Stimulated activated CD4-positive, alpha-beta T cell treated with anti-CD3 and anti-CD28 coated beads, Interleukin-15, amount 100 ng/mL, for 1 hour (primary cell): ENCODE data around the gene SSH3.
A peak's percentile ranks its signal among the peaks of the same experiment; 100 is the strongest.
"Not testable (repeated sequence)": the region's sequence is repeated elsewhere in the genome, so short reads cannot be mapped to it uniquely, and the experiment has no call there.

ENCODE experiments used
- DNase-seq, 2 donors: peaks; one replicate each; pipeline ENCODE4 v3.0.0-alpha.2; 2020; ENCODE audit warnings: low read depth in 1 of 2, low spot score in 1 of 2

Gene SSH3

DNA sequence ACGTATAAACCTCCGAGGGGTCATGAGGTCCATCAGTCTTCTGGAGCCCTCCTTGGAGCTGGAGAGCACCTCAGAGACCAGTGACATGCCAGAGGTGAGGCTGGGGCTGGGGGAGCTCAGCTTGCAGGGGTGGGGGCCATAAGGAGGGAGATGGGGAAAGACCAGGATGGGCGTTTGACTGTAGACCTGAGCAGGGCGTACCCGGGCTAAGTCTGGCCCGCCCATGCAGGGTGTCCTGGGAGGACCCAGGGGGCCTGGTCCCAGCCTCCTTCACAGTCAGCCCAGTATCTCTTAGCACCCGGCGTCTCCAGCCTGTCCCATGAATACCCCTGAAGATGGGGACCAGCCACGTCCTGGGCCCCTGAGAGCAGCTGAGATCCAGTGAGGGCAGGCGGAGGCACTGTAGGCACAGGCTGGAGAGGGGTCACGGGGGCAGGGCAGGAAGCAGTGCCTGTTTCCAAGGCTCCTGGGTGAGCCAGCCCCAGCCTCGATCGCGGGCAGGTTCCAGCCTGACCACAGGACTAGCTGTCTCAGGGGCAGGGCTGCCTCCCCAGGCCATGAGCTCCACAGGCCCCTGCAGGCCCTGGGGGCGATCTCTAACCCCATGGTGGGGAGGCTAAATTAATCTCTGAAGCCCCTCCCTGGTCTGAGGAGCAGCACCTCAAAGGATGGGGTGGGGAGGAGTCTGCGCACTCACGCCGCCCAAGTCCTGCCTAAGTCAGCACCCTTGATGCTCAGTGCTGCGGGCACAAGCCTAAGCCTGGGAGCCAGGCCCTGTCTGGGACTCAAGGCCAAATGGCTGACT, 7.1 kb downstream of the SSH3 start:
- no peak for DNase-seq

- DNase-seq: no peak
Measured at GRCh38 chr11:67311051-67311555, 7.8 kb downstream of the SSH3 start.

GRCh38 chr11:67311556-67312082, 8.3 kb downstream of the SSH3 start:
- DNase-seq: no peak

- peak in 1 of 2 donors; percentile 32 for DNase-seq
Measured at GRCh38 chr11:67312187-67313021, 9.1 kb downstream of the SSH3 start.

GRCh38 chr11:67313125-67313890, 10.0 kb downstream of the SSH3 start:
- no peak for DNase-seq

DNA sequence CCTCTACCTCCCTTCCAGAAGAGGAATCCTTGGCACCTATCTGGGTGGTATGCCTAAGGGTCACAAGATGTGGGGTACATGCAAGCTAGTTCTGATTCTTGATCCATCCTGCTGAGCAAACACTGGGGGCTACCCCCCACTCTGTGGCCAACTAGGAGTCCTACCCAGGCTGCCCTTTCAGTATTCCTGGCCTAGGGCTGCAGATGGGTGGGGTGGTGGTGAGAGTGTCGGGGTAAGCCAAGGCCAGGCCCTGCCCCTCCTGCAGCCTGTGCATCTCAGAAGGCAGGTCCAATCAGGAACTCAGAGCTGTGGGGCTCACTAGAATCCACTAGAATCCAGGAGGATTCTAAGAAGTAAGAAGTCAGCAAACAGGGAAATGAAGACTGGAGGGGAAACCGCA, 10.9 kb downstream of the SSH3 start:
- no peak for DNase-seq

DNA sequence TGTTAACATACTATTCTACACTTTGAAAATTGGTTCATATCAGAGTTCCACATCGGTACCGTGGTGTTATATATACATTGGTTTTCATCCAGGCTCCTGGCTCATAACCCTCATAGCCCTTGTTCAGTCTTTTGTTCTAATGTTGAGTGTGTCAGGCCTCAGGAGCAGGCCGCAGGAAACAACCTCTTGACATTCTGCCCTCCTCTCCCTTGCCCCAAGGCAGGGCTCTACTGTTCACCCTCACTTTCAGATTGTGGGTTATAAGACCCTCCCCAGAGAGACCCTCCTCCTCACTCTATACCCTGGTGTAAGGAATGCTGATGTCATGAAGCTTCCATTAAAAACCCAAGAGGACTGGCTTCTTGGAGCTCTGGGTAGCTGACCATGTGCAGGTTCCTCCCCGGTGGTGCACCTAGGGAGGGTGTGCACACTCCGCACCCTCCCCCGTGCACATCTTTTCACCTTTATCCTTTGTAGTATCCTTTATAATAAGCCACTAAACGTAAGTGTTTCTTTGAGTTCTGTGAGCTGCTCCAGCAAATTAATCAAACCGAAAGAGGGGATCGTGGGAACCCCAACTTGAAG, 12.1 kb downstream of the SSH3 start:
- DNase-seq: no peak

GRCh38 chr11:67316882-67317204, 13.5 kb downstream of the SSH3 start:
- DNase-seq: no peak

GRCh38 chr11:67317205-67317887, 14.0 kb downstream of the SSH3 start:
- DNase-seq: peak; percentile 97

DNA sequence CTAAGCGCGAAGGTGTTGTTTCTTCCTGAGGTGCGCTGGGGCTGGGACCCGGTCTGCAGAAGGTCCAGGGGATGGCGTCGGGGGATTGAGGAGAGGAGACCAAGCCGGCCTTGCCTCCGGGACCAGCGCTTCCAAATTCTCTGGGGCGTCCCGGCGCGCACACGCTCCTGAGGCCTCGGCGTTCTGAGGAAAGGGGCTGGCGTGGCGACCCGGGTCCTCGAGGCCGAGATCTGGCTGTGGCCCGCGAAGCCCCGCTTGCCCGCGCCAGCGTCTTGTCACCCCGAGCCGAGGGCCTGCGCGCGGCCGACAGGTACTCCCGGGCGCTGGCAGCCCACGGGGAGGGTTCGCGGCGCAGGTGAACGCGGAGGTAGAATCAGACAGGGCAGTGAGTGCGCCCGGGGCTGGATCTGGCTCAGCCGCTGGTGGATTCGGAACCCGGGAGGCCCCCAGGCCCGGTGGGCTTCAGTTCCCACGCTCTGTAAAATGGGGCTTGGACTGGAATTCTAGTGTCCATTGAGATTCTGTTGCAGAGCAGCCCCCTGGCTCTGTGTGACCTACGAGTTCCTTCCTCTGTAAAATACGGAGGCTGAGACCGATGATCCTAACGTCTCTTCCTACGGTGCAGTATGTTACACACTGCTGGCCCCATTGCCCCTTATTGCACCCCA, 14.7 kb downstream of the SSH3 start:
- DNase-seq: no peak

DNA sequence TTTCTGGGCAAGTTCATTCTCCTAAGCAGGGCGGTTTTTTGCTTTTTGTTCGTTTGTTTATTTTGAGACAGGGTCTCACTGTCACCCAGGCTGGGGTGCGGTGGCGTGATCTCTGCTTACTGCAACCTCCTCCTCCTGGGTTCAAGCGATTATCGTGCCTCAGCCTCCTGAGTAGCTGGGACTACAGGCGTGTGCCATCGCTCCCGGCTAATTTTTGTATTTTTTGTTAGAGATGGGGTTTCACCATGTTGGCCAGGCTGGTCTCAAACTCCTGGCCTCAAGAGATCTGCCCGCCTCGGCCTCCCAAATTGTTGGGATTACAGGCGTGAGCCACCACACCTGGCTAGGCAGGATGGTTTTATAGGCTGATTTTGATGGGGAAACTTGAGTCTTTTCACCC, 15.5 kb downstream of the SSH3 start:
- DNase-seq: not testable (repeated sequence)

DNA sequence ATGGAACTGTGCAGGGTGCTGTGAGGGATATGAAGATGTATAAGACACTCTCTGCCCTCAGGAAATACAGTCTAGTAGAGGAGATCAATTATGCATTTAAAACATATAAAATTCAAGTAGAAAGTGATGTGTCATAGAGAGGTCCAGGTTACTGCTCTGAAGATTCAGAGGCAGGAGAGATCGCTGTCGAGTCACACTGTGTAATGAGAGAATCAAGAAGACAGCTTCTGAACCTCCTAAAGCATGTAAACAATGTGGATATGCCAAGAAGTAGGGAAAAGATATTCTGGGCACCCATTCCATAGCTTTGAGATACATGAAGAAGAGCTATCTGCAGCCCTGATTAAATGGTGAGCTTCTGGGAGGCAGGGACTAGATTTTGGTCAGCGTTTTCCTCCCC, 16.7 kb downstream of the SSH3 start:
- DNase-seq: no peak

- DNase-seq: no peak
Measured at GRCh38 chr11:67320691-67321090, 17.4 kb downstream of the SSH3 start.

DNA sequence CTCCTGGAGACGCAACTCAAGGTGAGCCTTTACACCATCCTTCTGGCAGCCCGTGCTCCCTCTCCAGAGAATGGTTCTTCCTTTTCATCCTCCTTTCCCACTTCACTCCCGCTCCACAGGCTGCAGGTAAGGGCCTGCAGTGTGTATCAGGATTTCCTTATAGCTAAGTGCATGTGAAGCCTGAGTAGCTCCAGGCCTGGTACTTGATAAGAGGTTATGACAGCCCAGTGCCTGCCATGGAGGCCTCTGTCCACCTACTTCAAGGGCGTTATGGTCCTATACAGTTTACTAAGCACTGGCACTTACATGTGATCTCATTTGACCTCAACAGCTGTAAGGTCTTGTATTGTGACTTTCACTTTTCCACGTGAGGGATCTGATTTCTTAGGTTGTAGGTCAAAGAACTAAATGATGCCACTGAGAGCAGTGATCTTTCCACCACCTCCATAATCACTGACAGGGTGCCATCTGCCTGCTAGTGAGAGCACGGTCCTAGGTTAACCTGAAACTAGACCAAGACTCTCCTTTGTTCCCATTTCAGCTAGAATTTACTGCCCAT, 18.1 kb downstream of the SSH3 start:
- no peak for DNase-seq

GRCh38 chr11:67322049-67322448, 18.7 kb downstream of the SSH3 start:
- DNase-seq: no peak

GRCh38 chr11:67323526-67323925, 20.2 kb downstream of the SSH3 start:
- DNase-seq: no peak

DNA sequence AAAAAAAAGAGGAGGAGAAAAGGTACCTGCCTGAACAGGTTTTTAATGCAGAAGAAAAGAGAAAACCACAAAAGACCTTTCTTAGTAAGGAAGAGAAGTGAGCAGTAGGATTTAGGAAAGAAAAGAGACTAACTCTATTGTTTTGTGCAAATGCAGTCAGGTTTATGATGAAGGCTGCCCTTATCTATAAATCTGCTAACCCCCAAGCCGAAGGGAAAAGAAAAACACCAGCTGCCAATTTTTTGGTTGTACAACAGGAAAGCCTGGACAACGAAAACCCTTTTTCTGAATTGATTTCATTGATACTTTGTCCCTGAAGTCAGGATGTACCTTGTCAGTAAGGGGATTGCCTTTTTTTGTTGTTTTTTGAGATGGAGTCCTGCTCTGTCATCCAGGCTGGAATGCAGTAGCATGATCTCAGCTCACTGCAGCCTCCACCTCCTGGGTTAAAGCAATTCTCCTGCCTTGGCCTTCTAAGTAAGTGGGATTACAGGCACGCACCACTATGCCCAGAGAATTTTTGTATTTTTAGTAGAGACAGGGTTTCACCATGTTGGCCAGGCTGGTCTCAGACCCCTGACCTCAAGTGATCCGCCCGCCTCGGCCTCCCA, 28.9 kb downstream of the SSH3 start:
- no peak for DNase-seq

DNA sequence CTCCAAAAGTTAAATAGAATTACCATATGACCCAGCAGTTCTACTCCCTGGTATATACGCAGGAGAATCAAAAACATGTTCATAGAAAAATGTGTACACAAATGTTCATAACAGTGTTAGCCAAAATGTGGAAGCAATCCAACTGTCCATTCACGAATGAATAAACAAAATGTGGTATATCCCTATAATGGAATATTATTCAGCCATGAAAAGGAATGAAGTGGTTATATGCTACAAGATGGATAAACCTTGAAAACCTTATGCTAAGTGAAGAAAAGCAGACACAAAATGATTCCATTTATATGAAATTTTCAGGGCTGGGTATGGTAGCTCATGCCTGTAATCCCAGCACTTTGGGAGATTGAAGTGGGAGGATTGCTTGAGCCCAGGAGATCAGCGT, 33.9 kb downstream of the SSH3 start:
- DNase-seq: no peak

- no peak for DNase-seq
Measured at GRCh38 chr11:67344264-67344663, 40.9 kb downstream of the SSH3 start.
